ENCODE measurements around the gene SSBP2.
A peak's percentile ranks its signal among the peaks of the same experiment; 100 is the strongest.

The SSBP2 gene

DNA sequence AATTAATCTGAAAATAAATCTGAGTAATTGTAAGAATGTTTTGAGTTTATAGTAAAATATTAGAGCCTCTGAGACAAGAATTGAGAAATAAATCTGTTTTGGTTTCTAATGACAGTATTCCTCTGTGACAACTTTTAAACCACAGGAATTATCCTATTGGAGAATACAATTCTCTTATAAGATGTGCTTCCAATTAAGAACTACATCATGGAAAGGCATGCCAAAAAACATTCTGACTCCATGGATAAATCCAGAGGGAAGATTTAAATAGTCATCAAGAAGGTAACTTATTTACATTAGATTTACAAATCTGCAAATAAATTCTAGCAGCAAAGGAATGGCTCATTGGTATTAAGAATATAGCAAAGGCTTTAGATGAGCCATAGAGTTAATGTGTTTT is 178.7 kb downstream of the SSBP2 start:
- no peak for DNase-seq
- no peak overlapping the region for H3K4me3 Mint-ChIP-seq
- no peaks in the 10 kb centered on the region for H3K4me1 Mint-ChIP-seq (ENCODE audit: low read depth in 2 of 2)
- no peaks in the 10 kb centered on the region for H3K9me3 Mint-ChIP-seq
- no peaks in the 10 kb centered on the region for H3K36me3 Mint-ChIP-seq (ENCODE audit: insufficient read depth)
- H3K27ac Mint-ChIP-seq = no peak overlapping the region
- H3K27me3 Mint-ChIP-seq = no peaks in the 10 kb centered on the region
- ATAC-seq (replicated peaks) = no peak

DNA sequence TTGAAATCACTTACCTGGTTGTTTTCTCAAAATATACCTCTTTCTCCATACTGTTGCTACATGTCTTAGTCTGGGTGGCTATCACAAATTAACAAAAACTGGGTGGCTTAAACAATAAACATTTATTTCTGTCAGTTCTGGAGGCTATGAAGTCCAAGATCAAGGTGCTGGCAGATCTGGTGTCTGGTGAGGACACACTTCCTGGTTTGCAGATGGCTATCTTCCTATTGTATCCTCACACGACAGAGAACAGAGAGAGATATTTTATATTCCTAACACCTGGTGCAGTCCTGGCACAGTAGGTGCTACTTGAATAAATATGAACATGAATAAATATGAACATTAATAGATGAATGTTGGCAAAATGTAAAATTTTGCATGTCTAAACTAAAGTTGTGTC is 192.7 kb downstream of the SSBP2 start:
- DNase-seq = no peak
- Mint-ChIP-seq H3K27me3 (no peaks in the 10 kb centered on the region), H3K36me3 (ENCODE audit: insufficient read depth) (no peaks in the 10 kb centered on the region), H3K27ac (no peak overlapping the region), H3K9me3 (no peaks in the 10 kb centered on the region), H3K4me1 (ENCODE audit: low read depth in 2 of 2) (peaks cover 3 to 11% of the 10 kb centered on the region in 2 donors), H3K4me3 (no peak overlapping the region)
- no peak for ATAC-seq (replicated peaks)

DNA sequence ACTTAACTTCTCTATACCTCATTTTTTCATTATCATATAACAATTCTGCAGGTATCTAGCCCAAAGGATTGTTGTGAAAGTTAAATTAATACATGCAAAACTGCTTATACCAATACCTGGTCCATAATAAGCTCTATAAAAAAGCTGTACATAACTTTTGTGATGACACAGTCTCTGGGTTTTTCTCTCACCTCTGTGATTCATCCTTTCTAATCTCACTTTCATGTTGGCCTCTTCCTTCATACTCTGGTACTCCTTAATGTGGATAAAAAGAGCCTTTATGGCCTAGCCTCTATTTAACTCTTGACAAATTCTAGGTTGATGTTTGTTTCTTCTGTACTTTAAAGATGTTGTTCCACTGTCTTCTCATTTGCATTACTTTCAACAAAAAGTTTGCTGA is 194.1 kb downstream of the SSBP2 start:
- Mint-ChIP-seq H3K9me3 (no peaks in the 10 kb centered on the region), H3K4me3 (no peak overlapping the region), H3K27ac (no peak overlapping the region), H3K27me3 (no peaks in the 10 kb centered on the region), H3K36me3 (ENCODE audit: insufficient read depth) (no peaks in the 10 kb centered on the region), H3K4me1 (ENCODE audit: low read depth in 2 of 2) (peaks cover 3 to 11% of the 10 kb centered on the region in 2 donors)
- DNase-seq (no peak), ATAC-seq (replicated peaks) (no peak)

DNA sequence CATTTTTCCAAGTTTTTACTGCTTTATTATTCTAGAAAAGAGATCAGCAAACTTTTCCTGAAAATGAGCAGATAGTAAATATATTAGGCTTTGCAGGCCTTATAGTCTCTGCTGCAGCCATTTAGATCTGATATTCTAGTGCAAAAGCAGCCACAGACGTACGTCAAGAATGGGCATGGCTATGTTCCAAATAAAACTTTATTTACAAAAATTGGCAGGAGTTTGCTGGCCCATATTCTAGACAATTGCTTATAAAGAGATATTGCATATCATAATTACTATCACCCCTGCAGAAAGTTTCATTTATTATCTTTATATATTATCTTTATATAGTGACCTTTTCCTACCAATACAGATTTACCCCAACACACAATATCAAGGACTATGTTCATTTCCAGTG is 195.0 kb downstream of the SSBP2 start:
- H3K27ac Mint-ChIP-seq = no peak overlapping the region

DNA sequence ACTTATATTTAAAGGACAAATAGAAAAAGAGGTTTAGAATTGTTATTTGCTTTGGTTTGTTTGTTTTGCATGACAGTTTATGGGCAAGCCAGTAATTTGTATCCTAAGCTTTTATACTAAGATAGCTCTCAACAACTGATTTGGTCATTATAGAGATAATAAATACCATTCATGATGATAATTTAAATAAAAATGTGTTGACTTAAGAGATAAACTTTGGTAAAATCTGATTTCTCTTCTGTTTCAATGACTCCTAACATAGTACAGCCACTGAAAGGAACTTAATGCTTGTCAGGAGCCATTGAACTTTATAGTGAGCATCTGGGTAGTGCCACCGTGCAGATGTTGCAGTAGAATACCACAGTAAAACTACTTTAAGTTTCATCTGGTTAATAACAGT is 196.2 kb downstream of the SSBP2 start:
- H3K27ac Mint-ChIP-seq = no peak overlapping the region
- no peaks in the 10 kb centered on the region for H3K36me3 Mint-ChIP-seq (ENCODE audit: insufficient read depth)
- peaks cover 3 to 11% of the 10 kb centered on the region in 2 donors for H3K4me1 Mint-ChIP-seq (ENCODE audit: low read depth in 2 of 2)
- ATAC-seq (replicated peaks) = no peak
- H3K9me3 Mint-ChIP-seq = no peaks in the 10 kb centered on the region
- no peak overlapping the region for H3K4me3 Mint-ChIP-seq
- no peaks in the 10 kb centered on the region for H3K27me3 Mint-ChIP-seq
- DNase-seq = no peak

More for the DNA sequence above, 195.0 kb downstream of the SSBP2 start:
- Mint-ChIP-seq H3K27me3 (no peaks in the 10 kb centered on the region), H3K4me1 (ENCODE audit: low read depth in 2 of 2) (peaks cover 3 to 11% of the 10 kb centered on the region in 2 donors), H3K36me3 (ENCODE audit: insufficient read depth) (no peaks in the 10 kb centered on the region), H3K4me3 (no peak overlapping the region), H3K9me3 (no peaks in the 10 kb centered on the region)
- no peak for DNase-seq
- ATAC-seq (replicated peaks) = no peak

DNA sequence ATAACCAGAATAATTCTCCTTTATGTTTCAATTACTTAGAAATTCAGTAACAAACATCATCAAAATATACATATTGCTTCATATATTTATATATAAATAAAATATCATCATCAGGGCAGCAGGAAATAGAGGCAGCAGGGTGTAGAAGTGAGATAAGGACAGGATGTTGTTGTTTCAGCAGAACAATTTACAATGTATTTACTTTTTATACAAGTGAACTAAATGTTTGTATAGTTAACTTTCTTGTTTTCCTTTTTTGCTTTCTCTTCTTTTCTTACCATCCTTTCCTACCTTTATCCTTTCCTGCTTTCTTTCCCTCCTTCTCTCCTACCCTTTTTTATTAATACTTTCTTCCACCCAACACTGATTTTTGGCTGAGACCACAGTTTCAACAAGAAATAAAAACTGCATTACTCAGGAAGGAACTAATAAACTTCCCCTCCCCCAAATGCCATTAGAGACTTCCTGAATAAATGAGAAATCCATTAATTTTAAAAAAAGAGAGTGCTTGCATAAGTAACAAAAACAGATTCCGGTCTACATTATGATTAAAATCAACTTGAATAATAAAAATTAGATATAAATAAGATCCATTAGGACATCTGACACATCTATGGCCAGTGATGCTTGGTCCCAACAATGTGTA is 197.2 kb downstream of the SSBP2 start:
- ATAC-seq (replicated peaks) = no peak
- Mint-ChIP-seq H3K27ac (peak overlapping the region in 1 of 2 donors; percentile 33), H3K27me3 (no peaks in the 10 kb centered on the region), H3K4me3 (peak overlapping the region in 1 of 2 donors; percentile 9), H3K4me1 (ENCODE audit: low read depth in 2 of 2) (peaks cover 3 to 11% of the 10 kb centered on the region in 2 donors), H3K36me3 (ENCODE audit: insufficient read depth) (no peaks in the 10 kb centered on the region), H3K9me3 (no peaks in the 10 kb centered on the region)
- no peak for DNase-seq

DNA sequence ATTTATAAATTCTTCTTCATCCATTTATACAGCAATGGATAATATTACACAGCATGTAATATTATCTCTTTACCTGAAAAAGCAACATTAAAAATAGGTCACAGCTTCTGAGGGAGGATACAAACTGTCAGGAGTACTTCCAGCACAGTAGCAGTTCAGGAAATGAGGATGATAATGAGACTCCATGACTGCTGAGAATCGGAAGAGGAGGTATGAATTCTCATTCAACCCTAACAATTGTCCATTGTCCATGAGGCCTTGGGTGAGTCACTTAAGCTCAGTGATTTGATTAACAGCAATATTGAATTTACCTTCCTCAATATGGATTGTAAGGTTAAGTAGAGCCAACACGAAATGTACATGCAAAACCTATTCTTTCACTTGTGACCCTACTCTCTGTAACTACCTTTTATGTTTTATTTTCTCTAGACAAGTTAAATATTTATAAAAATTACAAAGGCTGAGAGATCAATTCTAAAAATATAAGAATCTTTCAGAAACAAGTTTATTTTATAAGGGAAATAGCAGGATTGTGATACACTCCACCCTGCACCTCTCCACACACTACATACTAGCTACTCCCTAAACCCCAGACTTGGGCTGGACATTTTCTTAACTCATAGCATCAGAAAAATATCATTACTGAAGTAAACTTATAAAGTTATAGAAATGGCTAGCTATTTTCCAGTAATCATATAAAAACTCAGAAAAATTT is 197.9 kb downstream of the SSBP2 start:
- Mint-ChIP-seq H3K4me1 (ENCODE audit: low read depth in 2 of 2) (peaks cover 3 to 11% of the 10 kb centered on the region in 2 donors), H3K27me3 (no peaks in the 10 kb centered on the region), H3K27ac (peak overlapping the region in 1 of 2 donors; percentile 33), H3K4me3 (no peak overlapping the region), H3K36me3 (ENCODE audit: insufficient read depth) (no peaks in the 10 kb centered on the region), H3K9me3 (no peaks in the 10 kb centered on the region)
- no peak for DNase-seq
- no peak for ATAC-seq (replicated peaks)

DNA sequence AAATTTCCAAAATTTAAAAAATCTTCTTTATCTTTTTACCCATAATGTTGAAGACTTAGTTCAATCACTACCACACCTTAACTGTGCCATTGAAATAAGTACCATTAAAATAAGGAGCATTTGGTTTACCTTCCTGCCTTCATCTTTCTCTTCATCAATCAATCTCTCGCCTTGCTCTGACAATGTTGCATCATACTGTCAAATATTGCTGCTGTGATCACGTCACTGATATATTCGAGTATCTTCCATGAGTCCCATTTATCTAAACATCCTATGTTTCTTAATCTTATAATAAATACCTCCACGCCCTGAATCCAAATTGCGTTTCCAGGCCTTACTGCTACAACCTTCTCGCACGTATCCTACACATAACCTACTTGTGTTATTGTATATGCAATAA is 201.8 kb downstream of the SSBP2 start:
- no peaks in the 10 kb centered on the region for H3K27me3 Mint-ChIP-seq
- peaks cover 3 to 4% of the 10 kb centered on the region in 2 donors for H3K4me1 Mint-ChIP-seq (ENCODE audit: low read depth in 2 of 2)
- ATAC-seq (replicated peaks) (no peak), DNase-seq (no peak)
- H3K4me3 Mint-ChIP-seq = no peak overlapping the region
- H3K27ac Mint-ChIP-seq = no peak overlapping the region
- H3K36me3 Mint-ChIP-seq (ENCODE audit: insufficient read depth) = no peaks in the 10 kb centered on the region
- no peaks in the 10 kb centered on the region for H3K9me3 Mint-ChIP-seq

DNA sequence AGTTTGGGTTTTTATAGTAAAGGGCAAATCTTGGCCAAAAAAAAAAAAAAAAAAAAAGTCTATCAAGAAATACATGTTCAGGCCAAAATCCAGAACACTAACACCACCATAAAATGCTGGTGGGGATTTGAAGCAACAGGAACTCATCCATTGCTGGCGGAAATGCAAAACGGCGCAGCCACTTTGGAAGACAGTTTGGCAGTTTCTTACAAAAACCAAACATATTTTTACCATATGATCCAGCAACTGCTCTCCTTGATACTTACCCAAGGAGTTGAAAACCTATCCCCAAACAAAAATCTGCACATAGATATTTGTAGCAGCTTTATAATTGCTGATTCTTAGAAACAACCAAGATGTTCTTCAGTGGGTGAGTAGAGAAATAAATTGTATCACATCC is 203.9 kb downstream of the SSBP2 start:
- no peaks in the 10 kb centered on the region for H3K27me3 Mint-ChIP-seq
- DNase-seq (no peak), ATAC-seq (replicated peaks) (no peak)
- H3K27ac Mint-ChIP-seq = no peak overlapping the region
- H3K36me3 Mint-ChIP-seq (ENCODE audit: insufficient read depth) = no peaks in the 10 kb centered on the region
- H3K4me1 Mint-ChIP-seq (ENCODE audit: low read depth in 2 of 2) = no peaks in the 10 kb centered on the region
- H3K9me3 Mint-ChIP-seq = no peaks in the 10 kb centered on the region
- no peak overlapping the region for H3K4me3 Mint-ChIP-seq

DNA sequence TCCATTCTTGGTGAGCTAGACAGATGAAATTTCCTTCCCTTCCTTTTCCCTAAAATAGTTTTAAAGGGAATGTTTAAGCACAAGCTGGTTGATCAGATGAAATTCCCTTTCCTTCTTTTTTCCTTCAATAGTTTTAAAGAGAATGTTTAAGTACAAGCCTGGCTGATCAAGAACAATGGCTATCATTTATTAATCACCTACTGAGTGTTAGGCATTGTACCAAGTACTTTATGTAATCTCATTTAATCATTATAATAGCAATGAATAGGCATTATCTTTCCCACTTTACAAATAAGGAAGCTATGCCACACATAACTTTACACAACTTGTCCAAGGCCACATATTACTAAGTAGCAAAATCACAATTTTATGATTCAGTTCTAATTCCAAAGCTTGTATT is 205.0 kb downstream of the SSBP2 start:
- no peak for DNase-seq
- no peak overlapping the region for H3K4me3 Mint-ChIP-seq
- H3K27ac Mint-ChIP-seq = peak overlapping the region in 1 of 2 donors; percentile 29
- H3K4me1 Mint-ChIP-seq (ENCODE audit: low read depth in 2 of 2) = no peaks in the 10 kb centered on the region
- no peaks in the 10 kb centered on the region for H3K36me3 Mint-ChIP-seq (ENCODE audit: insufficient read depth)
- H3K9me3 Mint-ChIP-seq = no peaks in the 10 kb centered on the region
- no peak for ATAC-seq (replicated peaks)
- no peaks in the 10 kb centered on the region for H3K27me3 Mint-ChIP-seq

DNA sequence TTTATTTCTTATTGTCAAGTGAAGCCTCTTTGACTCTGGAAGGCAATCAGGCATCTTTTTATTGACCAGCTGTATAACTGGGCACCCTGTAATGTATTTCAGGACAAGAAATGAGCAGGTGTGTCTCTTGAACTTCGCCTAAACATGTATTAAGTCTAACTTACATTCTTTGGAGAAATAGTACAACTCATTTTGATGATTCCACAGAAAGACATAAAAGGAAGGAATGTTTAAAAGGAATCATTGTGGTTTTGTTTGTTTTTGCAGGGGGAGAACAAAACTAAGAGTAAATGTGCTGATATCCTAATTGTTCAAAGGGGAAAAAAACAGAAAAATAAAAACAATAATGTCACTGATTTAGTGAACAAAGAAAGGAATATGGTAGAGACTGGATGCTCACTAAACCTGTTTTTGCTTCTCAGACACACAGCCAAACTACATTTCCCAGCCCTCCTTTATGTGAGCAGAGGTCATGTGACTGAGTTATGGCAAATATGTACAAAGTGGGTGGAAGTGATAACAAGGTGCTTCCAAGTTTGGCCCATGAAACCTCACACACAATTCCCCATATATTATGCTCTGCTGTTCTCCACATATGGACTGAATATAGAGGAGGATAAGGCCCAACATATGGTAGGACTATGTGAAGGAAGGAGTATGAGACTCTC is 206.4 kb downstream of the SSBP2 start:
- Mint-ChIP-seq H3K4me3 (no peak overlapping the region), H3K27ac (no peak overlapping the region), H3K4me1 (ENCODE audit: low read depth in 2 of 2) (no peaks in the 10 kb centered on the region), H3K27me3 (no peaks in the 10 kb centered on the region), H3K36me3 (ENCODE audit: insufficient read depth) (no peaks in the 10 kb centered on the region), H3K9me3 (no peaks in the 10 kb centered on the region)
- DNase-seq (no peak), ATAC-seq (replicated peaks) (no peak)

DNA sequence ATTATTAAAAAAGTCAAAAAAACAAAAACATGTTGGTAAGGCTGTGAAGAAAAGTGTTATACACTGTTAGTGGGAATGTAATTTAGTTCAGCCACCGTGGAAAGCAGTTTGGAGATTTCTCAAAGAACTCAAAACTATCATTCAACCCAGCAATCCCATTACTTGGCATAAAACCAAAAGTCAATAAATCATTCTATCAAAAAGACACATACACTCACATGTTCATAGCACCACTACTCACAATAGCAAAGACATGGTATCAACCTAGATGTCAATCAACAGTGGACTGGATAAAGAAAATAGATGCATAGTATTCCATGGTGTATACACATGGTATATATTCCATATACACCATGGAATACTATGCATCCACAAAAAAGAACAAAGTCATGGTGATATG is 208.7 kb downstream of the SSBP2 start:
- no peak overlapping the region for H3K4me3 Mint-ChIP-seq
- peaks cover 2 to 3% of the 10 kb centered on the region in 2 donors for H3K4me1 Mint-ChIP-seq (ENCODE audit: low read depth in 2 of 2)
- H3K27me3 Mint-ChIP-seq = no peaks in the 10 kb centered on the region
- no peak overlapping the region for H3K27ac Mint-ChIP-seq
- H3K9me3 Mint-ChIP-seq = no peaks in the 10 kb centered on the region
- ATAC-seq (replicated peaks) (no peak), DNase-seq (no peak)
- no peaks in the 10 kb centered on the region for H3K36me3 Mint-ChIP-seq (ENCODE audit: insufficient read depth)

DNA sequence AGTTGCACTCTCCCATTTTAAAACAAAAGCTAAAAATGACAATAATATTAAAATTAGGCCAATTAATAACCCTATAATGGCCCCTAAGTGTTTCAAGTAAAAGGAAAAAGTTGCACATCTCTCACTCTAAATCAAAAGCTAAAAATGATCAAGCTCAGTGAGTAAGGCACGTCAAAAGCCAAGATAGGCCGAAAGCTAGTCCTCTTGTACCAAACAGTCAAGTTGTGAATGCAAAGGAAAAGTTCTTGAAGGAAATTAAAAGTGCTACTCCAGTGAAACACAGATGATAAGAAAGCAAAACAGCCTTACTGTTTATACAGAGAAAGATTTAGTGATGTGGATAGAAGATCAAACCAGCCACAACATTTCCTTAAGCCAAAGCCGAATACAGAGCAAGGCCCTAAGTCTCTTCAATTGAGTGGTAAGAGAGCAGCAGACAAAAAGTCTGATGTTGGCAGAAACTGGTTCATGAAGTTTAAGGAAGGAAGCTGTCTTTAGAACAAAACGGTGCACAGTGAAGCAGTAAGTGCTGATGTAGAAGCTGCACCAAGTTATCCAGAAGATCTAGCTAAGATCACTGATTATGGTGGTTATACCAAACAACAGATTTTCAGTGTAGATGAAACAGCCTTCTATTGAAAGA is 212.9 kb downstream of the SSBP2 start:
- Mint-ChIP-seq H3K9me3 (no peaks in the 10 kb centered on the region), H3K4me3 (no peak overlapping the region), H3K27me3 (no peaks in the 10 kb centered on the region), H3K27ac (peak overlapping the region in 1 of 2 donors; percentile 47), H3K4me1 (ENCODE audit: low read depth in 2 of 2) (peaks cover 3 to 5% of the 10 kb centered on the region in 2 donors), H3K36me3 (ENCODE audit: insufficient read depth) (no peaks in the 10 kb centered on the region)
- no peak for DNase-seq
- no peak for ATAC-seq (replicated peaks)

All from effector memory CD8-positive, alpha-beta T cell (primary cell).